ENCODE results near the gene TNS2. TPM values are rescaled to one million over a fixed set of nuclear protein-coding genes. Genes with fewer than 3 reads are reported as not detected.

TNS2 gene
- total and polyA plus RNA-seq, 9 of the 15 experiments (the other 6 are each of a cell fraction or from before 2014, with no cell fraction given) = 0.28 to 3.1 (median 1.2) TPM; not detected in 1

GRCh38 chr12:53113951-53114350 lies 64.1 kb downstream of the TNS2 start:
- Histone ChIP-seq H3K36me3 (ENCODE audit: control insufficient read depth, insufficient read depth, low read length) (no peaks in the 10 kb centered on the region), H3K9me1 (ENCODE audit: control insufficient read depth, insufficient read depth, low read length) (no peaks in the 10 kb centered on the region), H3K27me3 (ENCODE audit: control insufficient read depth in 2 of 2, insufficient read depth in 2 of 2, low read length in 2 of 2) (no peaks in the 10 kb centered on the region), H2AFZ (ENCODE audit: low read depth, low read length) (no peak overlapping the region), H4K20me1 (replicated peaks; ENCODE audit: control insufficient read depth, insufficient read depth, low read length) (no peaks in the 10 kb centered on the region), H3K4me3 (no peak overlapping the region), H3K9me3 (replicated peaks; ENCODE audit: control insufficient read depth, insufficient read depth, low read depth, low read length) (no peaks in the 10 kb centered on the region), H3K4me1 (replicated peaks in 1 of 2; ENCODE audit: control insufficient read depth in 2 of 2, insufficient read depth in 2 of 2, low read length in 2 of 2) (peaks cover 4 to 8% of the 10 kb centered on the region in 2 experiments; a peak in 3 of 5 replicates), H3K79me2 (ENCODE audit: control insufficient read depth, insufficient read depth, low read length) (no peaks in the 10 kb centered on the region), H3K4me2 (ENCODE audit: insufficient read depth, low read length) (no peak overlapping the region), H3K27ac (ENCODE audit: extremely low read depth, low read depth, low read length) (no peak overlapping the region), H3K9ac (ENCODE audit: insufficient read depth in 1 of 2, low read depth in 2 of 2, low read length in 2 of 2) (no peak overlapping the region)
- CTCF ChIA-PET (ENCODE audit: low intra/inter-chr PET ratio) = no interaction called here
- peak in 1 of 4 experiments; percentile 3 for DNase-seq (ENCODE audit: extremely low read depth in 1 of 4, low spot score in 3 of 4)
- in situ Hi-C loops (cut with MboI) (no loop called here), intact Hi-C loops (cut with micrococcal nuclease) (no loop called here)
- no peak for FAIRE-seq
- BruUV-seq (replicated peaks) = no TSS peak
- no peak for ATAC-seq
- POLR2A ChIA-PET = interaction anchor here (0.7 kb wide), 1 partner anchor 11 kb away, joined by 3 read pairs; the partner anchor contains the start of gene SOAT2
- TF ChIP-seq SP1 (CRISPR knock-in tag; IDR thresholded peaks at IDR 0.05) (no peak), PML (IDR thresholded peaks at IDR 0.05; ENCODE audit: low read length) (no peak), TCFL5 (CRISPR knock-in tag; conservative IDR thresholded peaks at IDR 0.05) (no peak), ZNF76 (CRISPR knock-in tag; IDR thresholded peaks at IDR 0.05; ENCODE audit: borderline replicate concordance) (no peak), NR2C2 (CRISPR knock-in tag; IDR thresholded peaks at IDR 0.05) (no peak), NR2C2 (tag; IDR thresholded peaks at IDR 0.05) (no peak), MCM5 (IDR thresholded peaks at IDR 0.05; ENCODE audit: low read depth) (no peak), NFE2L1 (tag; IDR thresholded peaks at IDR 0.05; ENCODE audit: borderline replicate concordance, low read depth) (no peak), KAT8 (IDR thresholded peaks at IDR 0.05; ENCODE audit: low read depth) (no peak), TRIM24 (IDR thresholded peaks at IDR 0.05) (no peak), NCOA1 (IDR thresholded peaks at IDR 0.05; ENCODE audit: low read depth) (no peak), ZFX (CRISPR knock-in tag; IDR thresholded peaks at IDR 0.05) (no peak), SNRNP70 (optimal IDR thresholded peaks at IDR 0.05; ENCODE audit: low read depth, low read length) (no peak), ZEB2 (IDR thresholded peaks at IDR 0.05) (no peak), AFF4 (CRISPR knock-in tag; IDR thresholded peaks at IDR 0.05) (no peak), GATA2 (CRISPR knock-in tag; IDR thresholded peaks at IDR 0.05) (no peak), RNF219 (CRISPR knock-in tag; IDR thresholded peaks at IDR 0.05) (no peak), CC2D1A (IDR thresholded peaks at IDR 0.05) (no peak), ZNF668 (CRISPR knock-in tag; IDR thresholded peaks at IDR 0.05) (no peak), BACH1 (tag; IDR thresholded peaks at IDR 0.05) (no peak)
